NCI-H128 (cell line): ENCODE data around the gene ZNF883.

Experiments used
- DNase-seq: peaks from one replicate; lab custom pipeline; 2025; ENCODE audit not compliant: unreplicated experiment; lab: John Stamatoyannopoulos, UW

ZNF883 gene

DNA sequence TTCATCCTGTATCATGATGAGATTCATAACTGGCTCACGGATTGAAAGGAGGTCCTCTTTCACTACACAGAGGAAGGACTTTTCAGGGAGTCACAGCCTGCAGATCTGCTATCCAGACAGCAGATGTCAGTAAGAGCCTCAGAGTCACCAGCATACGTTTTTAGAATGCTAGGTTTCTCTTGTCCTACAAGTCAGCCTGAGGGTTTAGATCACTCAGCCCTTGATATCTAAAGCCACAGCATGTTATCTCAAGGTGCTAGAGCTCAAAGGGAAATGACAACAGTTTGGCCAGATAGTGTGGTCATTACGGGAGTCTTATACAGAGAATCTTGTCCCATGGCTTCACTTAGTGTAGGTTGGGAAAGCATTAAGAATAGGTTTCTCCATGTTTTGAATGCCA is 90.4 kb downstream of the ZNF883 start:
- DNase-seq, result no peak

DNA sequence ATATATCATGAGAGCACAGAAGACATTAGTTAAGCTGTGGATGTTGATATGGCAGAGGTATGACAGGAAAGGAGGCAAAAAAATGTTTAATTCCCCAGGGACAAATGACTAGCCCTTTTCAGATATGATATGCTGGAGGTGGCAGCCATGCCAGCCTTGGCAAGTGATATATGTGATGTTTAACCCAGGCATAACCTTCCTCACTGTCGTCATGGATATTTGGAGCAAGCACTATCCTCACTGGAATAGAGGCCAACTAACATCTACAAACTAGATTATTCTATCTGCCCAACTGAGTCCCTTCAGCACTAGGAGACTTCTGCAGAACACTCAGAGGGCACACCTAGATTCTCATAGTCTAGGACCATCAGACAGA is 94.0 kb downstream of the ZNF883 start:
- no peak for DNase-seq

DNA sequence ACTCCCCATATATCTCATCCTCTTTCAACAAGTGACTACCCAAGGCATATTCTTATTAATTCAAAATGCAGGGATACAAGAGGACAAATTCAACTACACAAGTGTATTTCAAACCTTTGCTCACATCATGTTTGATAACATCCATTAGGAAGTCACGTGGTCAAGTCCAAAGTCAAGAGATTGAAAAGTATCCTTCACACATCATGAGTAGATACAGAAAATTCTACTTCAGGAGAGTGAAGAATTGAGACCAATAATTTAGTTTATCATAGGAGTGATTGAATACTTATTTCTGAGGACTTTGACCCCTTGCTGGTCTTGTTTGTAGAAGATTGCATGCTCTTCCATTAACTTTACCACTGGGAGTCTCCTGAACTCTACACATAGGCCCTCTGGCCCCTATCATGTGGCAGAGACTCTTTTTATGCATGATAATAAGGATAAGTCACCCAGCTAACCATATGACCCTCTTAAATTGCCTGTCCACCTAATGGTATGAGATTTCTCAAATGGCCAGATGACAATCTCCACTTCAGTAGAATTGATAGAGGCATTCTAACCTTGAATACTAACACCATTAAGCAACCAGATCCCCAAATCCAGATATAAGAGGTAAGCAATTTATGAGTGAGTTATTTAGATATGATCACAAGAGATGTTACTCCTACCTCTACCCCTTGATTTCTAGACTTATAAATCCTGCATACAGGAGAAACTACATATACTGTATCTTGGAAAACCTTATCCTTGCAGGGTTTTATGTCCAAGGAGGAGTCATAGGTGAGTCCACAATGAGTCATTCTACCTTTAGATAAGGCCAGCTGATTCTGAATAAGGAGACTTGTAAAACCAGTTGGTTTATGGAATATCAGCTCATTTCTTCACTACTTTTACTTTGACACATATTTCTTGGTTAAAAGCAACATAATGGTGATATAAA is 94.7 kb downstream of the ZNF883 start:
- no peak for DNase-seq

DNA sequence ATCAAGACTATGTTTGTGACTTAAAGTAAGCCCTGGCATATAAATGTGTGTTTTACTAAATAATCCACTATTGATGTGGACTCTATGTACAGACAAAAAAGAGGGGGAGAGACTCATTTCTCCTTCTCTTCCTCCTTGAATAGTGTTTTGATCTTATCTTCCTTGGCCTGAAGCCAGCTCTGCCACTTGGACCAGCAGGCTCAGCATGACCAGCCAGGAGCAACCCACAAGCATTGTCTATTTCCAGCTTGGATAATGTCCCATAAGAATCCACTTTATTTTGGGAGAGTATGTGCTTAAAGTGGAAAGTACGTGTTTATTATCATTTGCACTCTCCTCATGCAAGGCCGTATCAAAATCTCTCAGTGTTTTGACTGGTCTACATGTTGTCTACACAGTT is 97.5 kb downstream of the ZNF883 start:
- DNase-seq, result no peak

DNA sequence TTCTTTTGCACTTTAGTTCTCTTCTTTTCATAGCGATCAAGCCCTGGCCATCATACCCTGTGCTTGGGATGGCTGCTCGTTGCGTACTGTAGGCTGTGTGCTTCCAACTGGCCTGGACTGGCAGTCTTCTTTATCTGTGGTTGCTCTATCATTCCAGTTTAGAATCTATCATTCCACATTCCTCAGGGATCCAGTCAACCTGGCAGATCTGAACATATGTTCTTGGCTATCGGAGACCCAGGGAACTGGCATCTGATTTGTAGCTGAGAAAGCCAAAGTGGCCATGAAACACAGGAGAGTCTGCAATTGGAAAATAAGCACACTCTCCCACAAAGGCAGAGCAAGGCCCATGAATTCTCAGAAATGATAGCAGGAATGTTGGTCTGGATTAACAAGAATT is 98.7 kb downstream of the ZNF883 start:
- DNase-seq, result no peak

DNA sequence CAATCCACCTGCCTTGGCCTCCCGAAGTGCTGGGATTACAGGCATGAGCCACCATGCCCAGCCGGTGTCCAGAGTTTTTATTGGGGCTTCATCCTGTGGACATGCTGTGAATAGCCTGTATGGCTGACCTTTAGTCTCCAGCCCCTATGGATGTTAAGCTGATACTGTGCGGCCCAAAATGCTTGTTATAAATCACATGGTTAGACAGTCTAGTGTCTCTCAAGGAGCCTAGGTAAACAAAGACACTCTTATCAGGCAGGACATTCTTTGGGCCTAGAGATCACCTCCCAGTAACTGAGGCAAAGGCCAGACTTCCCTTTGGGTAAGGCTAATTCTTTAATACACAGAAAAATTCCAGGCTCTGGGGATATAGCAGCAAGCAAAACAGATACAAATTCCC is 99.4 kb downstream of the ZNF883 start:
- no peak for DNase-seq

DNA sequence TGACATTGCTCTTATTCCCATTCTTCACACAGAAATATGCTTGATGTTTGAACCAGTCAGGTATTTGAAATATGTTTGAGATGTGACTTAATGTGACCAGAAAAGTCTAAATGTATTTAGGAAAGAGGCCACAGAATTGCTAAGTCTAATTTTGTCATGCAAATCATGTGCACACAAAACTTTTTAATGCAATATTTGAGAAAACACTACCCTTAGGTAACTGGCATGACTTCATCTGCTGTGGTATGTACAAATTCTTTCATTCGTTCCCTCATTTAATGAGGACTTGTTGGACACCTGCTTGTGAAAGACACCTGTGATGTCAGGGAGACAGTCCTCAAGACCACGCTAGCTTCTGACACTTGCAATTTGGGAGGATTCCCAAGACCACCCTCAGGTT is 100.3 kb downstream of the ZNF883 start:
- DNase-seq, result no peak
